ENCODE measurements around the gene ARHGAP28.

Gene ARHGAP28

DNA sequence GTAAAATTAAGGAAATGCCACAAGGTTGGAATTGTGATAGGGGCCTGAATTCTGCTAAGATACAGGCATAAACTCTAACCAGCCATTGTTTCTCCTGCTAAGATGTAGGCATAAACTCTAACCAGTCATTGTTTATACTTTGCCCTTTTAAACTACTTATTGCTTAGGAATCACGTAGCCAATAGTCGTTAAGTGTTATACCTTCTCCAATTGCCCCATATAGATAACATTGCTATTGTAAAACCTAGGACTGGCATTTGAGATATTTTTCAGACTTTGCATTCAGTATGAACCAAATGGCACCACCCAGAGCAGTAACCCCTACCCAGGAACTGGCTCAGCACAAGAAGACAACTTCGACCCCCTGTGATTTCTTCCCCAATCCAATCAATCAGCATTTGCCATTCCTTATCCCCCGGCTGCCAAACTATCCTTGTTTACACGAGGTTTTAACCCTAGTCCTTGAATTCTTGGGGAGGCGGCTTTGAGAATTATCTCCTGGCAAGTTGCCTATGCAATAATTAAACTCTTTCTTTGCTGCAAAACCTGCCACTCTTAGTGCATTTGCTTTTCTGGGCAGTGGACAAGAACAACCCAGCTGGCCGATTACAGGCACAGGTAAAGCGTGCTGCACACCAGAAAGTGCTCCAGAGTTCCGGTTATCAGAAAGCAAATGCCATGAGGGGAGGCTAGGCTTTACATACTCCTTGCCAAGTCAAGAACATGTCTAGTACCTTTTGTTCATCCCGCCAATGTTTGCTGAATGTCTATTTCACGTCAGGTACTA, 220.5 kb downstream of the ARHGAP28 start:
- no peaks in the 10 kb centered on the region for H3K36me3 Mint-ChIP-seq
- H3K27ac Mint-ChIP-seq = no peak overlapping the region
- H3K9me3 Mint-ChIP-seq (ENCODE audit: low read depth) = no peaks in the 10 kb centered on the region
- no peaks in the 10 kb centered on the region for H3K4me1 Mint-ChIP-seq (ENCODE audit: low read depth)
- no peaks in the 10 kb centered on the region for H3K27me3 Mint-ChIP-seq
- no peak overlapping the region for H3K4me3 Mint-ChIP-seq

GRCh38 chr18:6950641-6951040, 221.1 kb downstream of the ARHGAP28 start:
- no peaks in the 10 kb centered on the region for H3K4me1 Mint-ChIP-seq (ENCODE audit: low read depth)
- H3K4me3 Mint-ChIP-seq = no peak overlapping the region
- H3K9me3 Mint-ChIP-seq (ENCODE audit: low read depth) = no peaks in the 10 kb centered on the region
- H3K27me3 Mint-ChIP-seq = no peaks in the 10 kb centered on the region
- no peaks in the 10 kb centered on the region for H3K36me3 Mint-ChIP-seq
- H3K27ac Mint-ChIP-seq = no peak overlapping the region

DNA sequence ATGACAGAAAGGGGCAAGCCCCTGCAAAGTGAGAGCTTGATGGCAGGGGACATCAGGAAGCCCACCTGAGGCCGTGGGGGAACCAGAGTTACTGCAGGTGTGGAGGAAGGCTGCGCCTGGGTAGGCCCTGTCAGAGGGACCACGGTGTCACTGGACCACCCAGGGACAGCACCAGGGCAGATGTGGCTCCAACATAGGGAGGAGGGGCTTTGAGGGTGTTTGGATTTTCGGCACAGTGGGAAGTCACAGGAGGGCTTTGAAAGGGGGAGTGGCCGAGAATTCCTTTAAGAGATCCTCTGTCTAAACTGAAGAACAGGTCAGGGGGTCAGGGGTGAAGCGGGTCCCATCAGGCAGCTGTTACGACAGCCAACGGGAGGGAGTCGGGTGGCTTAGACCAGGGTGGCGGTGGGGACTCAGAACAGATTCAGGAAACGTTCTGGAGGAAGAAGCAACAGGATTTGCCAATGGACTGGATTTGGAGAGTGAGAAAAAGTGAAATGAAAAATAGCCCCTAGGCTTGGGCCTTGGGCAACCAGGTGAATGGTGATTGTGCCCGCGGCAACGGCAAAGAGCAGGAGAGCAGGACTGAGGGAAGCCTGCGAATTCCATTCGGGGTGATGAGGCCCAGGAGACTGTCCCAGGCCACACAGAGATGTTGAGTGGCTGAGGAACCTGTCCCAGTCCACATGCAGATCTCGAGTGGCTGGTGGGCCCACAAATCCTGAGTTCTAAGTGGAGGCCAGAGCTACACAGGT, 222.0 kb downstream of the ARHGAP28 start:
- H3K36me3 Mint-ChIP-seq = no peaks in the 10 kb centered on the region
- H3K9me3 Mint-ChIP-seq (ENCODE audit: low read depth) = no peaks in the 10 kb centered on the region
- H3K4me1 Mint-ChIP-seq (ENCODE audit: low read depth) = no peaks in the 10 kb centered on the region
- no peak overlapping the region for H3K27ac Mint-ChIP-seq
- H3K4me3 Mint-ChIP-seq = no peak overlapping the region
- no peaks in the 10 kb centered on the region for H3K27me3 Mint-ChIP-seq

DNA sequence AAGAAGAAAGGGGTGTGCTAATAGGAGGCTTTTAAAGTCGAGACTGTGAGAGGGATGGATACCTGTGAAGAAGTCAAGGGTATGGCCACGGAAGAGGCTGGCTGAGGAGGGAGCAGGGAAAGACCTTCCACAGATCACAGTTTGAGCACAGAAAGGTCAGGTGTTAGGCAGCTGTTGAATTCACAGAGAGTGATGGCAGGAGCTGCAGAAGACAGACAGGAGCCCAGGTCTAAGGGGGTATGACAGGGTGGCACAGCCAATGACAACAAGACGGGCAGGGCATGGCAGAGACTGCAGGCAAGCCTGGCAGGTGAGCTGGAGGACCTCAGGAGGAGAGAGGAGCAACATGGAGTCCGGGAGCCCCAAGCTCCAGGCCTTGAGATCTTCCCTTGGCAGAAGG, 225.0 kb downstream of the ARHGAP28 start:
- Mint-ChIP-seq H3K27me3 (no peaks in the 10 kb centered on the region), H3K4me1 (ENCODE audit: low read depth) (no peaks in the 10 kb centered on the region), H3K27ac (no peak overlapping the region), H3K36me3 (no peaks in the 10 kb centered on the region), H3K4me3 (no peak overlapping the region), H3K9me3 (ENCODE audit: low read depth) (no peaks in the 10 kb centered on the region)

DNA sequence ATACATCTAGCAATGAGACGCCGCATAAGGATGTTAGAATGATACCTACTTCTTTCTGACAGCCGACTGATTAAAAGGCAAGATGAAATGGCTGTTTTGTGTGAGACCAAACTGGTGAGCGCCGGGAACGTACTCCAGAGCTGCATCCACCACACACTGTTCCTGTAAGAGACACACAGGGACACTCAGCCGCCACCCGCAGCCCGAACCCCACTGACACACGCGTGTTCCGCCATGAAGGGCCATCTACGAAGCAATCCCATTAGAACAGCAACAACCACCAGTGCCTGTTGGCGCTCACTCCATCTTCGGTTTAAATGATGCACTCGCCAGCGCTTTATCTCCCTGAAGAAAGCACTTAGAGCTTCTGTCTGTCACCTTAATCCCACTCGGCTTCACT, 225.8 kb downstream of the ARHGAP28 start:
- Mint-ChIP-seq H3K36me3 (no peaks in the 10 kb centered on the region), H3K27ac (no peak overlapping the region), H3K4me1 (ENCODE audit: low read depth) (no peaks in the 10 kb centered on the region), H3K4me3 (no peak overlapping the region), H3K27me3 (no peaks in the 10 kb centered on the region), H3K9me3 (ENCODE audit: low read depth) (no peaks in the 10 kb centered on the region)

DNA sequence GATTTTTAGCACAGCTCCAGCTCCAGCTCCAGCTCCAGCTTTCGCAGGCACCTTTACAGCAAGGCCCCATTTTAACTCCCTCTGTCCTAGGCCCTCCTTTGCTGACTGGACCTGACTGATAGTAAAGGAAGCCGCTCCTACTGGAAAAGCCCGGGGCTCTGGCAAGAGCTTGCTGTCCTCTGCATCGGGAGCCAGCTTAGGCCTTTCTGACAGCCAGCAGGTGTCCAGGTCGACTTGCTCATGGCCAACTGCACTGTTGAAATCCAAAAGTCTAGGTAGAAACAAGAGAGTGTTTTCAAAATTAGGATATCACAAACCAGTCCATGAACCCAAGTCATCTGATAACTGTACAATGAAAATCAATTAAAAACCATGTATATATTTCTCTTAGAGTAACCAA, 227.0 kb downstream of the ARHGAP28 start:
- Mint-ChIP-seq H3K4me3 (no peak overlapping the region), H3K4me1 (ENCODE audit: low read depth) (no peaks in the 10 kb centered on the region), H3K9me3 (ENCODE audit: low read depth) (no peaks in the 10 kb centered on the region), H3K27me3 (no peaks in the 10 kb centered on the region), H3K27ac (no peak overlapping the region), H3K36me3 (no peaks in the 10 kb centered on the region)

- no peak overlapping the region for H3K4me3 Mint-ChIP-seq
- H3K27ac Mint-ChIP-seq = no peak overlapping the region
Observed at GRCh38 chr18:6956999-6957398, 227.5 kb downstream of the ARHGAP28 start.

DNA sequence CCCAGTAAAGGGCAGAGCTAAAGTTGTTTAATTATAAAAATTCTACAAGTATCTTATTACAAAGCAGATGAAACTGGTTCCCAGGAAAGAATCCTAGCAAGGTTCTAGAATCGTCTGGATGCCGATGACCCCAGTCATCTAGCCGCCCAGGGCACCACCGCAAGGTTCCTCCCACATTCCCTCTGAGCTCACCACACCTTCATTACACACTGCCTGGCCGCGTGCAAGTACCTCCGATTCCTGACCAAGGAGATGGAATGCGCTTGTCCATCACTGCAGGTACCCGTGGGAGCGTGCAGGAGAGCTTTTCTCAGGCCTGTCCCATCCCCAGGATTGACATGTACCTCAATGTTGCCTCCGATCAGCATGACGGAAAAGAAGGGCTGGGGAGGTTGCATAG, 229.6 kb downstream of the ARHGAP28 start:
- no peak overlapping the region for H3K27ac Mint-ChIP-seq
- H3K27me3 Mint-ChIP-seq = no peaks in the 10 kb centered on the region
- H3K4me1 Mint-ChIP-seq (ENCODE audit: low read depth) = no peaks in the 10 kb centered on the region
- no peak overlapping the region for H3K4me3 Mint-ChIP-seq
- no peaks in the 10 kb centered on the region for H3K36me3 Mint-ChIP-seq
- H3K9me3 Mint-ChIP-seq (ENCODE audit: low read depth) = no peaks in the 10 kb centered on the region

More at GRCh38 chr18:6956999-6957398, 227.5 kb downstream of the ARHGAP28 start:
- Mint-ChIP-seq H3K27me3 (no peaks in the 10 kb centered on the region), H3K4me1 (ENCODE audit: low read depth) (no peaks in the 10 kb centered on the region), H3K9me3 (ENCODE audit: low read depth) (no peaks in the 10 kb centered on the region), H3K36me3 (no peaks in the 10 kb centered on the region)

- H3K27ac Mint-ChIP-seq = no peak overlapping the region
- no peaks in the 10 kb centered on the region for H3K9me3 Mint-ChIP-seq (ENCODE audit: low read depth)
- no peaks in the 10 kb centered on the region for H3K27me3 Mint-ChIP-seq
- no peaks in the 10 kb centered on the region for H3K4me1 Mint-ChIP-seq (ENCODE audit: low read depth)
- H3K36me3 Mint-ChIP-seq = no peaks in the 10 kb centered on the region
- H3K4me3 Mint-ChIP-seq = no peak overlapping the region
Observed at GRCh38 chr18:6960124-6960523, 230.6 kb downstream of the ARHGAP28 start.

DNA sequence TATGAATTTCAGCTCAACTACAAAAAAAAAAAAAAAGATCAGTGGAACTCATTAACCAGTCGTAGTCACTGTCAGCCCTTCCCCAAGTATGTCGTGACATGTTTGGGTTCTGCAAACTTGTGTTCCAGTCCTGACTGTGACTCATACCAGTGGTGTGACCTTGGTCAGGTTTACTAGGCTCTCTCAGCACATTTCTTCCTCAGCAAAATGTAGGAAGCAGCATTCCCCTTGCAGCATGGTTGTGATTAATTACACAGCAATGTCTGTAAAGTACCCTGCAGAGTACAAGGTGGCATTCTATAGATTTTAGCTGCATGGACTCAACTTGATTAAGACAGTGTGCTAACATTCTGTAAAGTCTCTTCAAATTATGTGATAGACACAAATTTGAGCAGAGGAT, 231.1 kb downstream of the ARHGAP28 start:
- Mint-ChIP-seq H3K4me1 (ENCODE audit: low read depth) (no peaks in the 10 kb centered on the region), H3K36me3 (no peaks in the 10 kb centered on the region), H3K27me3 (no peaks in the 10 kb centered on the region), H3K9me3 (ENCODE audit: low read depth) (no peaks in the 10 kb centered on the region), H3K27ac (no peak overlapping the region), H3K4me3 (no peak overlapping the region)

- no peaks in the 10 kb centered on the region for H3K36me3 Mint-ChIP-seq
- no peaks in the 10 kb centered on the region for H3K27me3 Mint-ChIP-seq
- no peak overlapping the region for H3K27ac Mint-ChIP-seq
- no peaks in the 10 kb centered on the region for H3K9me3 Mint-ChIP-seq (ENCODE audit: low read depth)
- H3K4me3 Mint-ChIP-seq = no peak overlapping the region
- H3K4me1 Mint-ChIP-seq (ENCODE audit: low read depth) = no peaks in the 10 kb centered on the region
Observed at GRCh38 chr18:6961331-6961730, 231.8 kb downstream of the ARHGAP28 start.

DNA sequence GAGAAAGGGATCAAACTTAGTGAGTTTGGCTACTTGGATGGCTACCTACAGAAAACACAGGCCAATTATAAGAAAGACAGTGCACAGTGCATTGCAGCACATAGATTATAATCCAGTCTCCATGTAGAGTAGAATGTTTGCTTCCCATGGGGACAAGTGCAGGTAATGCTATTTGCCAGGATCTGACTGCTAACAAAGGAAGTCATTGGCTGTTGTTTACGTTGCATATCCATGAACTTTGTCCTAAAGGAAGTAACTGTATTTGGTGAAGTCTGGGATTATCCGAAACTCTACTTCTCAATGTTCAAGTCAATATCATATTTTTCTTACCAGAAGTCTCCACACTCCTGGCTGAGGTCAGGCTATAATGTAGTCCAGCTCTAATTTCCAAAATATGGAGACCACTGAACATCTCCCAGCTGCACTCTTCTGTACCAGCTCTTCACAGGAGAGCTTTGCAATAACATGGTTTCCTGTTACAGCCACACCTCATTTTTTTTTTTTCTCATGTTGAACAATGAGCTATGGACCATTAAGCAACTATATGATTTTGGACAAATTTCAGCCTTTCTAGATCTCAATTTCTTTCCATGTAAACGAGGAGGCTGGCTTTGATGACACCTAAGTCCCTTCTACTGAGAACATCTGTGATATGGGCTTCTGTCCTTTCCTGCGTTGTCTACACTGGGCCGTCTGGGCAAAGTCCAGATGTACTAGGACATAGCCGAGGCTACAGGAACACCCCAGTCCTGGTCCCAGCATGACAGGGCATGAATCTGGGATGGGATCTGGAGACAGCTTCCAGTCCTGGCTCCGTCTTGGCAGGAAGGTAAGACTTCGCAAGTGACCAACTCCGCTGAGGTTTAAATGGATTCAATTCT, 233.3 kb downstream of the ARHGAP28 start:
- no peaks in the 10 kb centered on the region for H3K4me1 Mint-ChIP-seq (ENCODE audit: low read depth)
- H3K36me3 Mint-ChIP-seq = no peaks in the 10 kb centered on the region
- no peak overlapping the region for H3K27ac Mint-ChIP-seq
- H3K4me3 Mint-ChIP-seq = no peak overlapping the region
- no peaks in the 10 kb centered on the region for H3K9me3 Mint-ChIP-seq (ENCODE audit: low read depth)
- no peaks in the 10 kb centered on the region for H3K27me3 Mint-ChIP-seq

GRCh38 chr18:6963452-6964097, 234.1 kb downstream of the ARHGAP28 start:
- H3K9me3 Mint-ChIP-seq (ENCODE audit: low read depth) = no peaks in the 10 kb centered on the region
- H3K27me3 Mint-ChIP-seq = no peaks in the 10 kb centered on the region
- no peaks in the 10 kb centered on the region for H3K4me1 Mint-ChIP-seq (ENCODE audit: low read depth)
- H3K27ac Mint-ChIP-seq = no peak overlapping the region
- no peak overlapping the region for H3K4me3 Mint-ChIP-seq
- no peaks in the 10 kb centered on the region for H3K36me3 Mint-ChIP-seq
